ENCODE measurements around the gene MYO1G.

Gene MYO1G

GRCh38 chr7:44971188-44971901 is 7.5 kb downstream of the MYO1G start:
- H3K27ac ChIP-seq (ENCODE audit: low read length): no peak overlapping the region
- TF ChIP-seq CTCF (IDR thresholded peaks at IDR 0.05; ENCODE audit: borderline replicate concordance, extremely low read depth, low read length, poor library complexity, severe bottlenecking): no peak
- TF ChIP-seq EZH2 (IDR thresholded peaks at IDR 0.05; ENCODE audit: borderline replicate concordance, low read depth, low read length, severe bottlenecking): no peak
- ATAC-seq (ENCODE audit: insufficient read depth, low read depth): no peak

GRCh38 chr7:44970523-44971051 is 8.2 kb downstream of the MYO1G start:
- no peaks in the 10 kb centered on the region for H3K79me2 ChIP-seq (ENCODE audit: insufficient read depth, low read length)
- no peaks in the 10 kb centered on the region for H3K4me1 ChIP-seq (ENCODE audit: insufficient read depth, low read length)
- no peak overlapping the region for H2AFZ ChIP-seq (ENCODE audit: low read depth, low read length)
- H3K9ac ChIP-seq (ENCODE audit: low read depth, low read length): no peak overlapping the region
- H4K20me1 ChIP-seq (ENCODE audit: insufficient read depth, low read length): no peaks in the 10 kb centered on the region
- H3K27ac ChIP-seq (ENCODE audit: low read length): no peak overlapping the region
- H3K36me3 ChIP-seq (ENCODE audit: insufficient read depth, low read length): peaks cover 15% of the 10 kb centered on the region
- no peaks in the 10 kb centered on the region for H3K9me3 ChIP-seq (ENCODE audit: insufficient read depth, low read length, severe bottlenecking)
- H3K4me3 ChIP-seq (ENCODE audit: low read depth in 1 of 2, low read length in 2 of 2): no peak overlapping the region
- no peak for DNase-seq
- no peaks in the 10 kb centered on the region for H3K27me3 ChIP-seq (ENCODE audit: insufficient read depth, low read length, poor library complexity)
- TF ChIP-seq EZH2 (IDR thresholded peaks at IDR 0.05; ENCODE audit: borderline replicate concordance, low read depth, low read length, severe bottlenecking) (no peak), CTCF (IDR thresholded peaks at IDR 0.05; ENCODE audit: borderline replicate concordance, extremely low read depth, low read length, poor library complexity, severe bottlenecking) (no peak)
- no peak for ATAC-seq (ENCODE audit: insufficient read depth, low read depth)
- H3K4me2 ChIP-seq (ENCODE audit: insufficient read depth, low read length): no peak overlapping the region

More at GRCh38 chr7:44971188-44971901, 7.5 kb downstream of the MYO1G start:
- Histone ChIP-seq H3K4me2 (ENCODE audit: insufficient read depth, low read length) (no peak overlapping the region), H3K79me2 (ENCODE audit: insufficient read depth, low read length) (no peaks in the 10 kb centered on the region), H3K36me3 (ENCODE audit: insufficient read depth, low read length) (peaks cover 22% of the 10 kb centered on the region), H3K4me1 (ENCODE audit: insufficient read depth, low read length) (no peaks in the 10 kb centered on the region), H3K9ac (ENCODE audit: low read depth, low read length) (no peak overlapping the region), H3K9me3 (ENCODE audit: insufficient read depth, low read length, severe bottlenecking) (no peaks in the 10 kb centered on the region), H3K27me3 (ENCODE audit: insufficient read depth, low read length, poor library complexity) (no peaks in the 10 kb centered on the region), H4K20me1 (ENCODE audit: insufficient read depth, low read length) (no peaks in the 10 kb centered on the region), H2AFZ (ENCODE audit: low read depth, low read length) (no peak overlapping the region), H3K4me3 (ENCODE audit: low read depth in 1 of 2, low read length in 2 of 2) (no peak overlapping the region)
- no peak for DNase-seq

GRCh38 chr7:44969701-44970522 is 8.9 kb downstream of the MYO1G start:
- Histone ChIP-seq H3K4me3 (ENCODE audit: low read depth in 1 of 2, low read length in 2 of 2) (no peak overlapping the region), H2AFZ (ENCODE audit: low read depth, low read length) (no peak overlapping the region), H3K79me2 (ENCODE audit: insufficient read depth, low read length) (no peaks in the 10 kb centered on the region), H3K27me3 (ENCODE audit: insufficient read depth, low read length, poor library complexity) (no peaks in the 10 kb centered on the region), H3K9ac (ENCODE audit: low read depth, low read length) (no peak overlapping the region), H3K4me1 (ENCODE audit: insufficient read depth, low read length) (no peaks in the 10 kb centered on the region), H3K36me3 (ENCODE audit: insufficient read depth, low read length) (peaks cover 10% of the 10 kb centered on the region; the same call in 1 of the 2 replicates), H3K27ac (ENCODE audit: low read length) (no peak overlapping the region), H3K9me3 (ENCODE audit: insufficient read depth, low read length, severe bottlenecking) (no peaks in the 10 kb centered on the region), H3K4me2 (ENCODE audit: insufficient read depth, low read length) (no peak overlapping the region), H4K20me1 (ENCODE audit: insufficient read depth, low read length) (no peaks in the 10 kb centered on the region)
- no peak for TF ChIP-seq CTCF (IDR thresholded peaks at IDR 0.05; ENCODE audit: borderline replicate concordance, extremely low read depth, low read length, poor library complexity, severe bottlenecking)
- no peak for TF ChIP-seq EZH2 (IDR thresholded peaks at IDR 0.05; ENCODE audit: borderline replicate concordance, low read depth, low read length, severe bottlenecking)
- ATAC-seq (ENCODE audit: insufficient read depth, low read depth) (no peak), DNase-seq (no peak)

All from DND-41 (cell line).